Lower lobe of right lung (tissue), 2 donors: Measurements from ENCODE around the gene C15orf39. TPM values are rescaled to one million over a fixed set of nuclear protein-coding genes. Genes with fewer than 3 reads are reported as not detected.
"Not testable (repeated sequence)": the region's sequence is repeated elsewhere in the genome, so short reads cannot be mapped to it uniquely, and the experiment has no call there.

Experiments used
- ATAC-seq, 2 donors: fragments of 200-7000 bp; cut with Tn5 transposase; one replicate each; pipeline ENCODE4 v1.9.1; 2020 to 2022; ENCODE audit warnings: mild to moderate bottlenecking in 2 of 2, moderate library complexity in 2 of 2
- DNase-seq: peaks from one replicate; pipeline ENCODE4 v3.0.0-alpha.2; 2020
- H3K27ac ChIP-seq: fragments of 200-600 bp; one replicate; pipeline ENCODE4 v1.8.0; 2022
- H3K27me3 ChIP-seq: fragments of 200-600 bp; one replicate; pipeline ENCODE4 v1.8.0; 2022; ENCODE audit warnings: low read depth
- H3K36me3 ChIP-seq: fragments of 200-600 bp; one replicate; pipeline ENCODE4 v1.8.0; 2022; ENCODE audit warnings: mild to moderate bottlenecking
- H3K4me1 ChIP-seq: fragments of 200-600 bp; one replicate; pipeline ENCODE4 v1.8.0; 2022
- H3K4me3 ChIP-seq: fragments of 200-600 bp; one replicate; pipeline ENCODE4 v1.8.0; 2022; ENCODE audit warnings: mild to moderate bottlenecking
- H3K9me3 ChIP-seq: fragments of 200-600 bp; one replicate; pipeline ENCODE4 v1.8.0; 2022
- intact Hi-C: fragments of 100-400 bp; cut with DNase I; formaldehyde crosslinking; loops from one replicate; pipeline ENCODE4 v1.11.0; 2022
- total RNA-seq: library from RNA; stranded (reverse); fragmentation: NEBNext Ultra II Directional; extraction: Animal tissue kit (Norgen Biotek cat#: 25700); gene quantifications from one replicate; pipeline ENCODE4 v1.2.1, GENCODE V29; 2021
- donor health status: DM: no; HTN: yes; CAD: no; lungs with severe emphysema.

Gene C15orf39
- total RNA-seq, 1 donor from 2014 or later, result 36.3 TPM

GRCh38 chr15:75258620-75259343, 57.1 kb downstream of the C15orf39 start:
- intact Hi-C loops, H3K36me3 ChIP-seq, H3K9me3 ChIP-seq, H3K4me1 ChIP-seq, DNase-seq, ATAC-seq, H3K4me3 ChIP-seq, H3K27me3 ChIP-seq, H3K27ac ChIP-seq: not testable (repeated sequence)

DNA sequence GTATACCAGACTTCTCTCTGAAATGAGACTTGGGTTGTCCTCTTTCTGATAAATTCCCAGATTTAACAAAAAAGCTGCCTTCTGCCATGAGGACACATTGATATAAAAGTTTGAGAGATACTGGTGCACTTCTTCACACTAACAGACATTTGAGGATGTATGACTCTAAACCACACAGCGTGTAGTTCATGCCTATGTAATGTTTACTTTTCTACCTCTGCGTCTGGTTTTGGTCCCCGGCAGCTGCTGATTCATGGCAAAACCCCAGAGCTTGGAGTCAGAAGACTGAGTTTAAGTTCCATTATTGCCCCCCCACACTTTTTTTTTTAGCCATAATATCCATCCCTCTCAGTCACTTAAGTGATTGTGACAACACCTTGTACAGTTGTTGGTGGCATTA, 58.2 kb downstream of the C15orf39 start:
- H3K9me3 ChIP-seq, intact Hi-C loops, H3K4me3 ChIP-seq, H3K36me3 ChIP-seq, DNase-seq, H3K27ac ChIP-seq, H3K27me3 ChIP-seq, H3K4me1 ChIP-seq, ATAC-seq: not testable (repeated sequence)

Other genes starting within 250 kb of the C15orf39 start
- 17.0 TPM for gene RPP25, start 245.1 kb upstream of the C15orf39 start, total RNA-seq
- gene SCAMP5, start 206.3 kb upstream of the C15orf39 start, total RNA-seq, result 1.9 TPM
- gene PPCDC, start 178.3 kb upstream of the C15orf39 start, total RNA-seq, result 11.2 TPM
- gene GOLGA6C, start 56.5 kb downstream of the C15orf39 start, total RNA-seq, result not detected
- gene GOLGA6D, start 81.0 kb downstream of the C15orf39 start, total RNA-seq, result not detected
- gene COMMD4, start 134.2 kb downstream of the C15orf39 start, total RNA-seq, result 59.0 TPM
- 43.7 TPM for gene NEIL1, start 145.2 kb downstream of the C15orf39 start, total RNA-seq
- gene MAN2C1, start 166.7 kb downstream of the C15orf39 start, total RNA-seq, result 208 TPM
- 51.6 TPM for gene SIN3A, start 249.8 kb downstream of the C15orf39 start, total RNA-seq